ENCODE measurements around the gene PGAP3. TPM values are rescaled to one million over a fixed set of nuclear protein-coding genes. Genes with fewer than 3 reads are reported as not detected.

The PGAP3 gene
- total RNA-seq, 4 donors from 2014 or later, result 19.9 to 82.6 (median 46.2) TPM

DNA sequence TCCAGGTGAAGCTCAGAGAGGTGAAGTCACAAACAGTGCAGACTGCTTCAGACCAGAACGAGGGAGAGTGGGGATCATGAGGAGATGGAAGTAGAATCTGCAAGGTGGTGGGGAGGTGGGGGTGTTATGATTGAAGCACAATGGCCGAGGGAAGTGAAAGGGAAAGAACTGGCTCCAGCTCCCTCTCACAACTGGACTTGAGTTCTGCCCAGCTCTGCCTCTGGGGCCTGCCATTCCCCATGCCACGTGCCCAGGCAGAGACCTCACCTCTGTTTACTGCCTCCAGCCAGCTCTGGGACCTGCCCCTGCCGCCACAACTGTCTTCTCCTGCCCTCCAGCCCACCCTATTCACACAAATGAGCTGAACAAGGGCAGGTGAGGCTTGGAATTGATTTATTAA lies 17.1 kb downstream of the PGAP3 start:
- TF ChIP-seq, protein P1, sequence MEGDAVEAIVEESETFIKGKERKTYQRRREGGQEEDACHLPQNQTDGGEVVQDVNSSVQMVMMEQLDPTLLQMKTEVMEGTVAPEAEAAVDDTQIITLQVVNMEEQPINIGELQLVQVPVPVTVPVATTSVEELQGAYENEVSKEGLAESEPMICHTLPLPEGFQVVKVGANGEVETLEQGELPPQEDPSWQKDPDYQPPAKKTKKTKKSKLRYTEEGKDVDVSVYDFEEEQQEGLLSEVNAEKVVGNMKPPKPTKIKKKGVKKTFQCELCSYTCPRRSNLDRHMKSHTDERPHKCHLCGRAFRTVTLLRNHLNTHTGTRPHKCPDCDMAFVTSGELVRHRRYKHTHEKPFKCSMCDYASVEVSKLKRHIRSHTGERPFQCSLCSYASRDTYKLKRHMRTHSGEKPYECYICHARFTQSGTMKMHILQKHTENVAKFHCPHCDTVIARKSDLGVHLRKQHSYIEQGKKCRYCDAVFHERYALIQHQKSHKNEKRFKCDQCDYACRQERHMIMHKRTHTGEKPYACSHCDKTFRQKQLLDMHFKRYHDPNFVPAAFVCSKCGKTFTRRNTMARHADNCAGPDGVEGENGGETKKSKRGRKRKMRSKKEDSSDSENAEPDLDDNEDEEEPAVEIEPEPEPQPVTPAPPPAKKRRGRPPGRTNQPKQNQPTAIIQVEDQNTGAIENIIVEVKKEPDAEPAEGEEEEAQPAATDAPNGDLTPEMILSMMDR (IDR thresholded peaks at IDR 0.05), result no peak
- no peak for TF ChIP-seq EP300 (IDR thresholded peaks at IDR 0.05; ENCODE audit: low read depth)
- TF ChIP-seq POLR2A (IDR thresholded peaks at IDR 0.05), result no peak
- TF ChIP-seq POLR2AphosphoS5 (IDR thresholded peaks at IDR 0.05), result no peak
- H3K9me3 ChIP-seq, result no peaks in the 10 kb centered on the region
- in situ Hi-C loops (cut with MboI; ENCODE audit: low pct_ligation_motif_present in 1 of 4, low pct_unique_long_range_greater_than_20kb in 1 of 4, low sequenced_read_pairs in 3 of 4) (no loop called here), intact Hi-C loops (cut with DNase I; ENCODE audit: low total_unique reads) (no loop called here)
- no peak overlapping the region for H3K4me3 ChIP-seq
- H3K27ac ChIP-seq, result no peak overlapping the region
- peaks cover 21 to 47% (median 44%) of the 10 kb centered on the region in 4 donors for H3K4me1 ChIP-seq
- H3K27me3 ChIP-seq, result peaks cover 56% of the 10 kb centered on the region
- WGBS, 2 donors (ENCODE audit: low coverage in 1 of 2), result 65% methylated on average over 4 of the region's 4 CpGs; no CpG with 5 or more reads in 1 of the 2 donors
- no peaks in the 10 kb centered on the region for H3K36me3 ChIP-seq
- DNase-seq, result no peak

DNA sequence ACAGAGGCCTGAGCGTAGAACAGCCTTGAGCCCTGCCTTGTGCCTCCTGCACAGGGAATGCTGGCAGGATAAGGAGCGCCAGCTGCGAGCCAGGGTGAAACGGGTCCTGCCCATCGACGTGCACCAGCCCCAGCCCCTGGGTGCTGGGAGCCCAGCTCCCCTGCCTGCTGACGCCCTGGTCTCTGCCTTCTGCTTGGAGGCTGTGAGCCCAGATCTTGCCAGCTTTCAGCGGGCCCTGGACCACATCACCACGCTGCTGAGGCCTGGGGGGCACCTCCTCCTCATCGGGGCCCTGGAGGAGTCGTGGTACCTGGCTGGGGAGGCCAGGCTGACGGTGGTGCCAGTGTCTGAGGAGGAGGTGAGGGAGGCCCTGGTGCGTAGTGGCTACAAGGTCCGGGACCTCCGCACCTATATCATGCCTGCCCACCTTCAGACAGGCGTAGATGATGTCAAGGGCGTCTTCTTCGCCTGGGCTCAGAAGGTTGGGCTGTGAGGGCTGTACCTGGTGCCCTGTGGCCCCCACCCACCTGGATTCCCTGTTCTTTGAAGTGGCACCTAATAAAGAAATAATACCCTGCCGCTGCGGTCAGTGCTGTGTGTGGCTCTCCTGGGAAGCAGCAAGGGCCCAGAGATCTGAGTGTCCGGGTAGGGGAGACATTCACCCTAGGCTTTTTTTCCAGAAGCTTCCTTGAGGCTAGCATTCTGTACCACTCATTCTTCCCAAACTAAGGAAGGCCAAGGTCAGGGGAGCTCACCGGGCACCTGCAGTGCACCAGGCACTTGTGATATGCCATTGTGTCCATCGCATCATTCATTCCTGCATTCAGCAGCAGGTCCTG lies 17.7 kb downstream of the PGAP3 start:
- H3K4me1 ChIP-seq, result peaks cover 16 to 41% (median 38%) of the 10 kb centered on the region in 4 donors
- 83% methylated on average over 23 of the region's 23 CpGs; no CpG with 5 or more reads in 1 of the 2 donors for WGBS, 2 donors (ENCODE audit: low coverage in 1 of 2)
- TF ChIP-seq EP300 (IDR thresholded peaks at IDR 0.05; ENCODE audit: low read depth) (no peak), POLR2A (IDR thresholded peaks at IDR 0.05) (no peak), POLR2AphosphoS5 (IDR thresholded peaks at IDR 0.05) (no peak)
- TF ChIP-seq, protein P1 (IDR thresholded peaks at IDR 0.05), result no peak
- DNase-seq, result no peak
- H3K27me3 ChIP-seq, result peaks cover 58% of the 10 kb centered on the region
- H3K9me3 ChIP-seq, result no peaks in the 10 kb centered on the region
- H3K36me3 ChIP-seq, result no peaks in the 10 kb centered on the region
- H3K27ac ChIP-seq, result no peak overlapping the region
- intact Hi-C loops (cut with DNase I; ENCODE audit: low total_unique reads) (no loop called here), in situ Hi-C loops (cut with MboI; ENCODE audit: low pct_ligation_motif_present in 1 of 4, low pct_unique_long_range_greater_than_20kb in 1 of 4, low sequenced_read_pairs in 3 of 4) (no loop called here)
- H3K4me3 ChIP-seq, result no peak overlapping the region

- H3K36me3 ChIP-seq, result no peaks in the 10 kb centered on the region
- peak; percentile 81 for DNase-seq
- in situ Hi-C loops (cut with MboI; ENCODE audit: low pct_ligation_motif_present in 1 of 4, low pct_unique_long_range_greater_than_20kb in 1 of 4, low sequenced_read_pairs in 3 of 4) (no loop called here), intact Hi-C loops (cut with DNase I; ENCODE audit: low total_unique reads) (no loop called here)
- TF ChIP-seq, protein P1 (IDR thresholded peaks at IDR 0.05), result peak; percentile 60 to 83 (median 69)
- TF ChIP-seq EP300 (IDR thresholded peaks at IDR 0.05; ENCODE audit: low read depth), result no peak
- TF ChIP-seq POLR2A (IDR thresholded peaks at IDR 0.05), result no peak
- no peak for TF ChIP-seq POLR2AphosphoS5 (IDR thresholded peaks at IDR 0.05)
- H3K9me3 ChIP-seq, result no peaks in the 10 kb centered on the region
- H3K27me3 ChIP-seq, result peaks cover 58% of the 10 kb centered on the region
- H3K27ac ChIP-seq, result peak within 1 kb of the TSS in 1 of 4 donors; percentile 1
- peak within 1 kb of the TSS; percentile 12 to 55 (median 29) for H3K4me3 ChIP-seq
- H3K4me1 ChIP-seq, result peaks cover 23 to 51% (median 42%) of the 10 kb centered on the region in 4 donors
- 3% methylated on average over 7 to 78 of the region's 85 CpGs for WGBS, 2 donors (ENCODE audit: low coverage in 1 of 2)
Observed at GRCh38 chr17:39667945-39668924, 19.6 kb downstream of the PGAP3 start, which contains the start of gene PNMT. Gene PNMT (plus strand): TSS chr17:39668453. CDS start chr17:39668476, 23 bp downstream.

All from transverse colon (tissue), 4 donors.